RWPE1 (cell line): ENCODE results near the gene KIF3B.
"Not testable (repeated sequence)": the region's sequence is repeated elsewhere in the genome, so short reads cannot be mapped to it uniquely, and the experiment has no call there.

Source experiments
- CTCF ChIA-PET: fragments of 350-600 bp; sonication (Branson Sonifier 250); formaldehyde crosslinking; extraction: SDS; loops from one replicate; lab custom pipeline; 2021; lab: Yijun Ruan, JAX
- POLR2A ChIA-PET: fragments of 400-600 bp; formaldehyde crosslinking; extraction: SDS; loops from one replicate; lab custom pipeline; 2020; ENCODE audit warnings: antibody characterized with exemption; ENCODE audit not compliant: low non-redundant PET; lab: Yijun Ruan, JAX
- DNase-seq: peaks from one replicate; pipeline ENCODE4 v3.0.0; 2012; ENCODE audit warnings: low spot score
- H3K27ac ChIP-seq: fragments of 450-650 bp; 2 replicates; pipeline ENCODE4 v1.5.1; 2017
- TF ChIP-seq, protein P1 (sequence below): fragments of 450-650 bp; conservative IDR thresholded peaks from 2 replicates; pipeline ENCODE4 v1.5.1; 2017; ENCODE audit warnings: low read depth, mild to moderate bottlenecking

Gene KIF3B

DNA sequence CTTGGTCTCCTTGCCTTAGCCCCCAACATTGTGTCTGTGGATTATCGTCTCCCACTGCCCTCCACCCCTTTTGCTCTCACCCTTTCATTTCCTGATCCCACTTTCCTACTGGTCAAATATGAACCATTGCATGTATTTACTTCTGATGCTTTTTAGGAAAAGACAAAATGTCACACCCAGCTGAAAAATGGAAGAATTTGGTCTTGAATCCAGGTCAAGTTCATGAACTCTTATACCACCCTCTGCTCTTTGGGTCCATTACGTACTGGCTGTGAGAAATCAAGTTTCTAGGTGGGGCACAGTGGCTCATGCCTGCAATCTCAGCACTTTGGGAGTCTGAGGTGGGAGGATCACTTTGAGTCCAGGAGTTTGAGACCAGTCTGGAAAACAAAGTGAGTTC is 15.8 kb upstream of the KIF3B start:
- no peak for DNase-seq
- TF ChIP-seq, protein P1, sequence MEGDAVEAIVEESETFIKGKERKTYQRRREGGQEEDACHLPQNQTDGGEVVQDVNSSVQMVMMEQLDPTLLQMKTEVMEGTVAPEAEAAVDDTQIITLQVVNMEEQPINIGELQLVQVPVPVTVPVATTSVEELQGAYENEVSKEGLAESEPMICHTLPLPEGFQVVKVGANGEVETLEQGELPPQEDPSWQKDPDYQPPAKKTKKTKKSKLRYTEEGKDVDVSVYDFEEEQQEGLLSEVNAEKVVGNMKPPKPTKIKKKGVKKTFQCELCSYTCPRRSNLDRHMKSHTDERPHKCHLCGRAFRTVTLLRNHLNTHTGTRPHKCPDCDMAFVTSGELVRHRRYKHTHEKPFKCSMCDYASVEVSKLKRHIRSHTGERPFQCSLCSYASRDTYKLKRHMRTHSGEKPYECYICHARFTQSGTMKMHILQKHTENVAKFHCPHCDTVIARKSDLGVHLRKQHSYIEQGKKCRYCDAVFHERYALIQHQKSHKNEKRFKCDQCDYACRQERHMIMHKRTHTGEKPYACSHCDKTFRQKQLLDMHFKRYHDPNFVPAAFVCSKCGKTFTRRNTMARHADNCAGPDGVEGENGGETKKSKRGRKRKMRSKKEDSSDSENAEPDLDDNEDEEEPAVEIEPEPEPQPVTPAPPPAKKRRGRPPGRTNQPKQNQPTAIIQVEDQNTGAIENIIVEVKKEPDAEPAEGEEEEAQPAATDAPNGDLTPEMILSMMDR = no peak
- ChIA-PET POLR2A (no interaction called here), CTCF (no interaction called here)
- no peak overlapping the region for H3K27ac ChIP-seq

DNA sequence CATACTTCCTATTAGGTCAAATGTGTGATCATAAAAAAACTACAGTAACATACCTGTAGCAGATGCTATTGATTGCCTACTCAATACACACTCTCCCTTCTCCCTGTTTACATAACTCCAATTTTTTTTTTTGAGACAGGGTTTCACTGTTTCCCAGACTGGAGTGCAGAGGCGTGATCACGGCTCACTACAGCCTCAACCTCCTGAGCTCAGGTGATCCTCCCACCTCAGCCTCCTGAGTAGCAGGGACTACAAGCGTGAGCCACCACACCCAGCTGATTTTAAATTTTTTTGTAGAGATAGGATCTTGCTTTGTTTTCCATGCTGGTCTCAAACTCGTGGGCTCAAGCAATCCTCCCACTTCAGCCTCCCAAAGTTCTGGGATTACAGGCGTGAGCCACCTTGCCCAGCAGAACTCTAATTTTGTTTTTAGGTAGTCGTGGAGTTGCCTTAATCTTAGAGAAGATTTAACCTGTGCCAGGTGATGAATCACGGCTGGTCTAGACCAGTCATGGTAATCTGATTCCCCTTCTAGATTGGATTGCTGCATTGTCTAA is 14.0 kb upstream of the KIF3B start:
- DNase-seq = peak; percentile 42
- ChIA-PET CTCF (interaction anchor here (0.6 kb wide), 2 partner anchors 11 to 19 kb away, joined by 3 to 4 read pairs; no protein-coding TSS in a partner anchor), POLR2A (interaction anchor here (0.6 to 0.7 kb wide), 3 partner anchors 8 to 319 kb away, joined by 6 to 7 read pairs (median 6); no protein-coding TSS in a partner anchor)
- no peak overlapping the region for H3K27ac ChIP-seq
- TF ChIP-seq, protein P1 = no peak

DNA sequence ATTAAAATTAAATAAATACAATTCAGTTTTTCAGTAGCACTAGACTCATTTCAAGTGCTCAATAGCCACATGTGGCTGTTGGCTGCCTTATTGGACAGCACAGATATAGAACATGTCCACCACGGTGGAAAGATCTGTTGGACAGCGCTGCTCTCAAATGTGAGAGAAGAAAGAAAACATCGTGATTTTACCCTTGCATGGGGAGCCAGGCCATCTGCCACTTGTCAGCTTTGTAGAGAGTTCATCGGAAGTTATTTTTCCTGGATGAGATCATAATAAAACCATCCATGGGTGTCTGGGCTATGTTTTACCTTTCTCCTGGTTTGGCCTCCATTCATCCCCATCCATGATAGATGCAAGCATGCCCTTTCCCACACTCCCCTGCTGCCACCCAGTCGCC is 5.8 kb upstream of the KIF3B start:
- no peak overlapping the region for H3K27ac ChIP-seq
- DNase-seq = no peak
- ChIA-PET POLR2A (no interaction called here), CTCF (interaction anchor here (0.9 kb wide), 1 partner anchor 140 kb away, joined by 4 read pairs; no protein-coding TSS in a partner anchor)
- TF ChIP-seq, protein P1 = no peak

DNA sequence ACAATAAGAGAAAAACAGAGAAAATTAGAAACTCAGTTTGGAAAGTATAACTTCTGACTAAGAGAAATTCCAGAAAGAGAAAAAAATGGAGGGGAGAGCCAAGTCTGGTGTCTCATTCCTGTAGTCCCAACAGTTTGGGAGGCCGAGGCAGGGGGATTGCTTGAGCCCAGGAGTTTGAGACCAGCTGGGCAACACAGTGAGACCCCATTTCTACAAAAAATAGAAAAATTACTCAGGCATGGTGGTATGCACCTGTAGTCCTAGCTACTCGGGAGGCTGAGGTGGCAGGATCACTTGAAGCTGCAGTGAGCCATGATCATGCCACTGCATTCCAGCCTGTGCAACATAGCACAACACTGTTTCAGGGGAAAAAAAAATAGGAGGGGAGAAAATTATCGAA is 3.1 kb upstream of the KIF3B start:
- POLR2A ChIA-PET = no interaction called here
- CTCF ChIA-PET = no interaction called here
- H3K27ac ChIP-seq = no peak overlapping the region
- TF ChIP-seq, protein P1 = no peak
- no peak for DNase-seq

DNA sequence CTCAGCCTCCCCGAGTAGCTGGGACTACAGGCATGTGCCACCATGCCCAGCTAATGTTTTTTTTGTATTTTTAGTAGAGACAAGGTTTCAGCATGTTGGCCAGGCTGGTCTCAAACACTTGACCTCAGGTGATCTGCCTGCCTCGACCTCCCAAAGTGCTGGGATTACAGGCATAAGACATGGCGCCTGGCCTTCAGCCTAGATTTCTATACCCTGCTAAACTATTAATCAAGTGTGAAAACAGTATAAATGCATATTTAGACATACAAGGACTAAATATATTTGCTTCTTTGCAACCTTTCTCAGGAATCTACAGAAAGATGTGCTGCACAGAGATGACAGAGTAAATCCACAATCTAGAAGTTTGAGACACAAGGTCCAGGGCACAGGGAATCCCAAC is 2.3 kb upstream of the KIF3B start:
- CTCF ChIA-PET = interaction anchor here (0.6 kb wide), 1 partner anchor 576 kb away, joined by 6 read pairs; no protein-coding TSS in a partner anchor
- DNase-seq, H3K27ac ChIP-seq, POLR2A ChIA-PET: not testable (repeated sequence)

DNA sequence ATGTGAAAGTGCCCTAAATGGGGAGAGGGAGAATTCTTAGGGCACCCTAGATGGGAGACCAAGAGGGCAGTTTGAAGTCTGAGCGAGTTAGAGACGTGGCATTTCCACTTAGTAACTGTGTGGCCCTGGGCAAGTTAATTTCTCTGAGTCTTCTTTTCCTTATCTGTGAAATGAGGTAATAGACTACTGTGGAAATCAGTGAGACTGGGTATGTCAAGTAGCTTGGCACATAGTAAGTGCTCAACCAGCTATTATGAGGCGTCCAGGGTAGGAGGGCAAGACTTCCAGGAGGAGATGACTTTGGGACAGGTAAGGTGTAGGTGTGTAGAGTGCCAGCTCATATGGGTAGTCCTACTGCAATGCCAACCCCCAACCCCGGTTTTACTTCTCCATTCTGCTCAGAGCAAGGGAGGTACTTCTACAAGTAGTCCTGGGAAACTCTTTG is 770 bp downstream of the KIF3B start:
- peak; percentile 29 for DNase-seq
- TF ChIP-seq, protein P1 = no peak
- H3K27ac ChIP-seq = peak overlapping the region; percentile 69
- POLR2A ChIA-PET = no interaction called here
- CTCF ChIA-PET = no interaction called here

DNA sequence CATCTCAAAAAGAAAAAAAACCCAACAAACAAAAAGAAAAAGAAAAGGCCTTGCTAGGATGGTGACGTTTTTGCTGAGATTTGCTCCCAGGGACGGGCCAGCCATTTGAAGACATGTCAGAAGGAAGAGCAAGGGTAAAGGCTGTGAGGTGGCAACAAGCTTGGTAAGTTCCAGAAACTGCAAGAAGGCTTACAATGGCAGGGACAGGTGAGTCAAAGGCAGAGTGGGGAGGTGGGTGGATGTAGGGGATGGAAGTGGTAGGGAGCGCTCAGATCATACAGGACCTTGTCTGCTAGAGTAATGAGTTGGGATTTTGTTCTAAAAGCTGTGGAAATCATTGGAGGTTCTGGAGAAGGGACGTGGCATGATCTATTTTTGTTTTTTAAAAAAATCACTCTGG is 4.3 kb downstream of the KIF3B start:
- ChIA-PET CTCF (interaction anchor here (0.6 to 0.7 kb wide), 2 partner anchors 18 to 317 kb away, joined by 3 to 4 read pairs; no protein-coding TSS in a partner anchor), POLR2A (no interaction called here)
- no peak for DNase-seq
- TF ChIP-seq, protein P1 = no peak
- H3K27ac ChIP-seq = no peak overlapping the region
